Lower lobe of right lung (tissue), 2 donors: Measurements from ENCODE around the gene SLC9A8. TPM values are rescaled to one million over a fixed set of nuclear protein-coding genes. Genes with fewer than 3 reads are reported as not detected.

ENCODE experiments used
- ATAC-seq, 2 donors: fragments of 200-7000 bp; cut with Tn5 transposase; one replicate each; pipeline ENCODE4 v1.9.1; 2020 to 2022; ENCODE audit warnings: mild to moderate bottlenecking in 2 of 2, moderate library complexity in 2 of 2
- DNase-seq: peaks from one replicate; pipeline ENCODE4 v3.0.0-alpha.2; 2020
- H3K27ac ChIP-seq: fragments of 200-600 bp; one replicate; pipeline ENCODE4 v1.8.0; 2022
- H3K27me3 ChIP-seq: fragments of 200-600 bp; one replicate; pipeline ENCODE4 v1.8.0; 2022; ENCODE audit warnings: low read depth
- H3K36me3 ChIP-seq: fragments of 200-600 bp; one replicate; pipeline ENCODE4 v1.8.0; 2022; ENCODE audit warnings: mild to moderate bottlenecking
- H3K4me1 ChIP-seq: fragments of 200-600 bp; one replicate; pipeline ENCODE4 v1.8.0; 2022
- H3K4me3 ChIP-seq: fragments of 200-600 bp; one replicate; pipeline ENCODE4 v1.8.0; 2022; ENCODE audit warnings: mild to moderate bottlenecking
- H3K9me3 ChIP-seq: fragments of 200-600 bp; one replicate; pipeline ENCODE4 v1.8.0; 2022
- intact Hi-C: fragments of 100-400 bp; cut with DNase I; formaldehyde crosslinking; loops from one replicate; pipeline ENCODE4 v1.11.0; 2022
- total RNA-seq: library from RNA; stranded (reverse); fragmentation: NEBNext Ultra II Directional; extraction: Animal tissue kit (Norgen Biotek cat#: 25700); gene quantifications from one replicate; pipeline ENCODE4 v1.2.1, GENCODE V29; 2021
- TF ChIP-seq, protein P1 (sequence below): fragments of 200-600 bp; IDR thresholded peaks from one replicate; pipeline ENCODE4 v1.8.0; 2022; ENCODE audit warnings: antibody characterized with exemption, mild to moderate bottlenecking
- donor health status: DM: no; HTN: yes; CAD: no; lungs with severe emphysema.

Gene SLC9A8
- total RNA-seq, 1 donor from 2014 or later = 17.7 TPM

DNA sequence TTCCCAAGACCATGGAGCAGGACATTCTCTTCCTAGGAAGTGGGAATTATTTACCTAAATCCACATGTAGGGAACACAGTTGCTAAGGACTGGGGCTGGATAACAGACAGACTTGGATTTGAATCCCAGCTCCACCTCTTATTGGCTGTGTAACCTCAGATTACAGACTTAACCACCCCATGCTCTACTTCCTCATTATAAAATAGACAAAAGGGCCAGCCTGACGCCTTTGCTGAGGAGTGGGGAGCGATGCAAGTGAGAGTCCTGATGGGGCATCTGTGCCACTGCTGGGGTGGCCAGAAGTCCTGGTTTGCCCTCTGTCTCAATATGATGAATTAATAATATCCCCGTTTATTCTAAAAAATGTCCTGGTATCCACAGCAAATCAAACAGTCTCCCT is 55.9 kb downstream of the SLC9A8 start:
- intact Hi-C loops = no loop called here

DNA sequence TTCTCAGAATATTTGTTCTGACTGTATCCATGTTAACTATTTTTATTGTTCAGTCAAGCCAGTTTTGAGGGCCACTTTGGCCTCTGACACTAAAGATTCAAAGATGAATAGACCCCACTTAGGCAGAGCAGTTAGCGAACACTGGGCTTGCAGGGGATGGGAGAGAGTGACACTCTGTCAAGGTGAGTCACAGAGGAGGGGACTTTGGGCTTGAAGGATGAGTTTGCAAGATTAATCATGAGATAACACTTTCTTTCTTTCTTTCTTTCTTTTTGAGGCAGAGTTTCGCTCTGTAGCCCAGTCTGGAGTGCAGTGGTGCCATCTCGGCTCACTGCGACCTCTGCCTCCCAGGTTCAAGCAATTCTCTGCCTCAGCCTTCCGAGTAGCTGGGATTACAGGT is 56.3 kb downstream of the SLC9A8 start:
- no peaks in the 10 kb centered on the region for H3K27me3 ChIP-seq
- H3K9me3 ChIP-seq = no peaks in the 10 kb centered on the region
- H3K27ac ChIP-seq = no peak overlapping the region
- DNase-seq = no peak
- no peak for ATAC-seq
- H3K4me1 ChIP-seq = no peaks in the 10 kb centered on the region
- H3K36me3 ChIP-seq = peaks cover 52% of the 10 kb centered on the region
- intact Hi-C loops = no loop called here
- TF ChIP-seq, protein P1, sequence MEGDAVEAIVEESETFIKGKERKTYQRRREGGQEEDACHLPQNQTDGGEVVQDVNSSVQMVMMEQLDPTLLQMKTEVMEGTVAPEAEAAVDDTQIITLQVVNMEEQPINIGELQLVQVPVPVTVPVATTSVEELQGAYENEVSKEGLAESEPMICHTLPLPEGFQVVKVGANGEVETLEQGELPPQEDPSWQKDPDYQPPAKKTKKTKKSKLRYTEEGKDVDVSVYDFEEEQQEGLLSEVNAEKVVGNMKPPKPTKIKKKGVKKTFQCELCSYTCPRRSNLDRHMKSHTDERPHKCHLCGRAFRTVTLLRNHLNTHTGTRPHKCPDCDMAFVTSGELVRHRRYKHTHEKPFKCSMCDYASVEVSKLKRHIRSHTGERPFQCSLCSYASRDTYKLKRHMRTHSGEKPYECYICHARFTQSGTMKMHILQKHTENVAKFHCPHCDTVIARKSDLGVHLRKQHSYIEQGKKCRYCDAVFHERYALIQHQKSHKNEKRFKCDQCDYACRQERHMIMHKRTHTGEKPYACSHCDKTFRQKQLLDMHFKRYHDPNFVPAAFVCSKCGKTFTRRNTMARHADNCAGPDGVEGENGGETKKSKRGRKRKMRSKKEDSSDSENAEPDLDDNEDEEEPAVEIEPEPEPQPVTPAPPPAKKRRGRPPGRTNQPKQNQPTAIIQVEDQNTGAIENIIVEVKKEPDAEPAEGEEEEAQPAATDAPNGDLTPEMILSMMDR = no peak
- no peak overlapping the region for H3K4me3 ChIP-seq

More for the DNA sequence above, 55.9 kb downstream of the SLC9A8 start:
- no peaks in the 10 kb centered on the region for H3K9me3 ChIP-seq
- no peak for ATAC-seq
- H3K27ac ChIP-seq = no peak overlapping the region
- no peak for DNase-seq
- no peaks in the 10 kb centered on the region for H3K27me3 ChIP-seq
- no peak overlapping the region for H3K4me3 ChIP-seq
- peaks cover 56% of the 10 kb centered on the region for H3K36me3 ChIP-seq
- no peaks in the 10 kb centered on the region for H3K4me1 ChIP-seq
- TF ChIP-seq, protein P1 = no peak

DNA sequence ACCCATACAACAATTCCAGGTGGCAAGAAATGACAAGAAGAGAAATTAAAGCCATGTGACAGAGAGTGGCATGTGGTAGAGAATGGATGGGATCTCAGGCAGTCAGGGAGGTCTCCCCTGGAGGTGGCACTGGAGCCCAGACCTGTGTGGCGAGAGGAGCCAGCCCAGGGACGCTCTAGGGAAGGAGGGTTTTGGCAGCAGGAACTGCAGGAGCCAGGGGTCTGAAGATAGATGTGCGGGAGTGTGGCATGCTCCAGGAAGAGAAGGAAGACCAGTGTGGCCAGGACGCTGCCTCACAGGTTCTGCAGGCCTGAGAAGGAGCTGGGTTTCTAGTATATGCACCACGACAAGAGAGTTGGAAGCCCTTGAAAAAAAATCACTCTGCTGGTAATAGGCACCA is 57.6 kb downstream of the SLC9A8 start:
- Histone ChIP-seq H3K4me1 (no peaks in the 10 kb centered on the region), H3K9me3 (no peaks in the 10 kb centered on the region), H3K27me3 (no peaks in the 10 kb centered on the region), H3K27ac (no peak overlapping the region), H3K4me3 (no peak overlapping the region), H3K36me3 (peaks cover 47% of the 10 kb centered on the region)
- no peak for DNase-seq
- TF ChIP-seq, protein P1 = no peak
- intact Hi-C loops = no loop called here
- no peak for ATAC-seq

GRCh38 chr20:49871391-49871948 is 58.8 kb downstream of the SLC9A8 start:
- ATAC-seq = no peak
- intact Hi-C loops = no loop called here

GRCh38 chr20:49872056-49872455 is 59.4 kb downstream of the SLC9A8 start:
- H3K4me3 ChIP-seq = no peak overlapping the region
- intact Hi-C loops = no loop called here
- H3K36me3 ChIP-seq = peaks cover 50% of the 10 kb centered on the region
- H3K27me3 ChIP-seq = no peaks in the 10 kb centered on the region
- no peak for DNase-seq
- no peak overlapping the region for H3K27ac ChIP-seq
- no peak for ATAC-seq
- no peaks in the 10 kb centered on the region for H3K4me1 ChIP-seq
- H3K9me3 ChIP-seq = no peaks in the 10 kb centered on the region
- TF ChIP-seq, protein P1 = no peak

More at GRCh38 chr20:49871391-49871948, 58.8 kb downstream of the SLC9A8 start:
- H3K4me1 ChIP-seq = no peaks in the 10 kb centered on the region
- H3K27me3 ChIP-seq = no peaks in the 10 kb centered on the region
- H3K4me3 ChIP-seq = no peak overlapping the region
- H3K9me3 ChIP-seq = no peaks in the 10 kb centered on the region
- TF ChIP-seq, protein P1 = no peak
- peaks cover 45% of the 10 kb centered on the region for H3K36me3 ChIP-seq
- H3K27ac ChIP-seq = no peak overlapping the region
- DNase-seq = no peak
